Esophagus squamous epithelium (tissue), 5 donors: ENCODE measurements around the gene DYRK1A. TPM values are rescaled to one million over a fixed set of nuclear protein-coding genes. Genes with fewer than 3 reads are reported as not detected.

Experiments used
- DNase-seq: peaks from one replicate; lab custom pipeline; 2025; lab: John Stamatoyannopoulos, UW
- H3K27ac ChIP-seq, 4 donors: fragments of 200-600 bp; sonication (generic); one replicate each; pipeline ENCODE4 v1.5.1; 2016 to 2019; ENCODE audit warnings: mild to moderate bottlenecking in 1 of 4
- H3K27me3 ChIP-seq, 4 donors: fragments of 200-600 bp; sonication (generic); 1 replicate in 3 of 4; 2 replicates in 1 of 4; pipeline versions ENCODE4 v1.5.1 to v1.6.0; 2017 to 2021; ENCODE audit warnings: antibody characterized with exemption in 1 of 4
- H3K36me3 ChIP-seq, 3 donors: fragments of 200-600 bp; sonication (generic); one replicate each; pipeline ENCODE4 v1.5.1; 2016 to 2019
- H3K4me1 ChIP-seq, 3 donors: fragments of 200-600 bp; sonication (generic); one replicate each; pipeline ENCODE4 v1.5.1; 2017 to 2019
- H3K4me3 ChIP-seq, 4 donors: fragments of 200-600 bp; sonication (generic); 1 replicate in 3 of 4; 2 replicates in 1 of 4; pipeline ENCODE4 v1.5.1; 2016 to 2019; ENCODE audit warnings: mild to moderate bottlenecking in 2 of 4, moderate library complexity in 1 of 4
- H3K9me3 ChIP-seq, 3 donors: fragments of 200-600 bp; sonication (generic); one replicate each; pipeline ENCODE4 v1.5.1; 2016 to 2019
- POLR2A ChIP-seq, 4 donors: fragments of 450-650 bp; IDR thresholded peaks; one replicate each; pipeline ENCODE4 v1.6.1; 2017; ENCODE audit warnings: antibody characterized with exemption in 4 of 4, mild to moderate bottlenecking in 4 of 4, moderate library complexity in 3 of 4
- WGBS, 2 donors: methylation state at CpG; one replicate each; pipeline ENCODE4 v1.1.5; 2018; 5-methylcytosine and 5-hydroxymethylcytosine counted together
- intact Hi-C: fragments of 100-400 bp; cut with DNase I; formaldehyde crosslinking; loops from one replicate; pipeline ENCODE4 v1.15.0; 2022
- total RNA-seq, 4 donors: library from RNA; depleted of rRNA; stranded (reverse); fragments of >200 nt; gene quantifications; one replicate each; pipeline ENCODE4 v1.1.0, GENCODE V29; 2016
- TF ChIP-seq, protein P1 (sequence below), 6 experiments: fragments of 450-650 bp in 4 of 6; fragments of 200-600 bp in 2 of 6; sonication (generic) in 2 of 6; IDR thresholded peaks; one replicate each; pipeline ENCODE4 v1.5.1; 2016 to 2019; ENCODE audit warnings: antibody characterized with exemption in 6 of 6, mild to moderate bottlenecking in 4 of 6, moderate library complexity in 4 of 6
- donor health status: DM: yes; HTN: yes; CAD: no.

The DYRK1A gene
- total RNA-seq, 4 donors from 2014 or later: 37.8 to 61.0 (median 45.4) TPM

DNA sequence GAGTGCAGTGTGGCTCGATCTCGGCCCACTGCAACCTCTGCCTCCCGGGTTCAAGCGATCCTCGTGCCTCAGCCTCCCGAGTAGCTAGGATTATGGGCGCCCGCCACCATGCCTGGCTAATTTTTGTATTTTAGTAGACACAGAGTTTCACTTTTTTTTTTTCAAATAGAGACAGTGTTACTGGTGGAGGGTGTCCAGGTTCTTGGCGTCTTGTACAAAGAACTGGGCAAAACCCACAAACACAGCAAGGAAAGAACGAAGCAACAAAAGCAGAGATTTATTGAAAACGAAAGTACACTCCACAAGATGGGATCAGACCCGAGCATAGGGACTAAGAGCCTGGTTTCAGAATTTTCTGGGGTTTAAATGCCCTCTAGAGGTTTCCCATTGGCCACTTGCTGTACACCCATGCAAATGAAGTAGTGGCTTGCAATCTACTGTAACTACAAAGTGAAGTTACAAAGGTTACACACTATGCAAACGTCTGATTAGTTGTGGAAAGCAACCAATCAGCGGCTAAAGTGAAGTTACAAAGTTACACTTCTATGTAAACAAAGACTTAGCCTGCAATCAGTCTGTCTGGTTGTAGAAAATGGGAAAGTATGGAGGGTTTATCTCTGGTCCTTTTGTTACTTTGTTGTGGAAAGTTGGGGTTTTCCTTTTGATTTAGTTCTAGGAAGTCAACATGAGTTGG, 199.1 kb downstream of the DYRK1A start:
- Histone ChIP-seq H3K9me3 (no peaks in the 10 kb centered on the region), H3K4me1 (peaks cover 0 to 29% (median 8%) of the 10 kb centered on the region in 3 donors), H3K4me3 (peak overlapping the region in 1 of 4 donors; percentile 28), H3K27me3 (no peaks in the 10 kb centered on the region), H3K27ac (peak overlapping the region in 1 of 4 donors; percentile 94), H3K36me3 (no peaks in the 10 kb centered on the region)
- no peak for DNase-seq
- intact Hi-C loops: no loop called here
- TF ChIP-seq, protein P1, sequence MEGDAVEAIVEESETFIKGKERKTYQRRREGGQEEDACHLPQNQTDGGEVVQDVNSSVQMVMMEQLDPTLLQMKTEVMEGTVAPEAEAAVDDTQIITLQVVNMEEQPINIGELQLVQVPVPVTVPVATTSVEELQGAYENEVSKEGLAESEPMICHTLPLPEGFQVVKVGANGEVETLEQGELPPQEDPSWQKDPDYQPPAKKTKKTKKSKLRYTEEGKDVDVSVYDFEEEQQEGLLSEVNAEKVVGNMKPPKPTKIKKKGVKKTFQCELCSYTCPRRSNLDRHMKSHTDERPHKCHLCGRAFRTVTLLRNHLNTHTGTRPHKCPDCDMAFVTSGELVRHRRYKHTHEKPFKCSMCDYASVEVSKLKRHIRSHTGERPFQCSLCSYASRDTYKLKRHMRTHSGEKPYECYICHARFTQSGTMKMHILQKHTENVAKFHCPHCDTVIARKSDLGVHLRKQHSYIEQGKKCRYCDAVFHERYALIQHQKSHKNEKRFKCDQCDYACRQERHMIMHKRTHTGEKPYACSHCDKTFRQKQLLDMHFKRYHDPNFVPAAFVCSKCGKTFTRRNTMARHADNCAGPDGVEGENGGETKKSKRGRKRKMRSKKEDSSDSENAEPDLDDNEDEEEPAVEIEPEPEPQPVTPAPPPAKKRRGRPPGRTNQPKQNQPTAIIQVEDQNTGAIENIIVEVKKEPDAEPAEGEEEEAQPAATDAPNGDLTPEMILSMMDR (IDR thresholded peaks at IDR 0.05): no peak
- TF ChIP-seq POLR2A (IDR thresholded peaks at IDR 0.05): no peak
- WGBS, 2 donors: 79 to 87% methylated on average over 12 to 13 of the region's 14 CpGs

DNA sequence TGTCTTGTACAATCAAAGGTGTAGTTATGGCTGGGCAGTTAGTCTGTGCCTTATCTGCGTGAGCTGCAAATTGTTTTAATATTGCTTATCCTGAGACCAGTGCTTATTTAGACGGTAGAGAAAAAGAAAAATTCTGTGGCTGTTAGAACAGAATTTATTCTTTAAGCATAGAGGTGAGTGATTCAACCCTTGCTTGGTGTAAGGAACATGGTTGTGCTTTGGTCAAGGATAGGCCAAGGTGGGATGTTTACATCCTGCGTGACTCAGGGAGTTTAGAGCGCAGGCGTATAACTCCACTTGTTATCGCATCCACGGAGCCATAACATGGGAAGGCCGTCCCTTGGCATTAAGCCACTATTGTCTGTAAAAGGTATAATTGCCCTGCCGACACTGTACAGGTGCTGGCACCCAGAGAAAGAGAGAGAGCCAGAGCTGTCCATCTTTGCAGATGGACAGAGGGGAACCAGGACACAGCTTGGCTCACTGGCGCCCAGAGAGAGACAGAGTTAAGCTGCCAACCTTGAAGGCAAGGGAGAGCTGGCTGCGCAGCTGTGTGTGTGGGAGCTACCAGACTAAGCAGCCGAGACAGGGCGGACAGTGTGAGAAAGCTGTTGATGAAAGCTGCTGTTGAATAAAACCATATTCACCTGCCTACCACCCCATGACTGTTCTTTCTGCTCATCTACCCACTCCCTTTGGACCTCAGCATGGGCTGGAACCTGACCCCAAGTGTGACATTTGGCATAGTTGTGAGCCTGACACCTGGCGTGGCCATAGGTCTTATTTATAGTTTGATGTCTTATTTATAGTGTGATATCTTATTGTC, 200.4 kb downstream of the DYRK1A start:
- no peak overlapping the region for H3K4me3 ChIP-seq
- no peak for DNase-seq
- TF ChIP-seq, protein P1 (IDR thresholded peaks at IDR 0.05): no peak
- TF ChIP-seq POLR2A (IDR thresholded peaks at IDR 0.05): no peak
- H3K36me3 ChIP-seq: no peaks in the 10 kb centered on the region
- 80 to 81% methylated on average over 11 to 12 of the region's 14 CpGs for WGBS, 2 donors
- H3K27me3 ChIP-seq: no peaks in the 10 kb centered on the region
- intact Hi-C loops: no loop called here
- H3K4me1 ChIP-seq: peaks cover 0 to 29% (median 8%) of the 10 kb centered on the region in 3 donors
- H3K27ac ChIP-seq: no peak overlapping the region
- H3K9me3 ChIP-seq: no peaks in the 10 kb centered on the region

DNA sequence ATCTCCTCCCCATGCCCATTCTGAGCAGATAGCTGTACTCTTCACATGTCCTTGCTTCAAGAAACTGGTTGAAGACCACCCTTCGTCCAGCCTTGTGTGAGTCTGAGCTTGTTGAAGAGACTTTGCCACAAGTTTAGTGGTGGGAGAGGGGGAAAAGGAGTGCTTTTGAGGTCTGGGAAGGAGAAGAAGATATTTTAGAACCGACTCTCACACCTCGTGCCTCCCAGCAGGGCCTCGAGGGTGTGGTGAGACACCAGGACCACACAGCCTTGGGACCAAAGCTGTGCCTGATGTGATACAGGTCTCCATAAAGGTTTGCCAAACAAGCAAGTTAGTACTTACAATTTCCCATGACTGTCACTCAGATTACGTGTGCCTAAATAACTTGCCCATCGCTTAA, 201.8 kb downstream of the DYRK1A start:
- intact Hi-C loops: no loop called here
- WGBS, 2 donors: 77 to 81% methylated on average over 6 of the region's 6 CpGs
- DNase-seq: no peak
- Histone ChIP-seq H3K4me3 (no peak overlapping the region), H3K4me1 (peaks cover 0 to 20% (median 8%) of the 10 kb centered on the region in 3 donors), H3K36me3 (no peaks in the 10 kb centered on the region), H3K27me3 (no peaks in the 10 kb centered on the region), H3K9me3 (no peaks in the 10 kb centered on the region), H3K27ac (no peak overlapping the region)
- TF ChIP-seq, protein P1 (IDR thresholded peaks at IDR 0.05): no peak
- no peak for TF ChIP-seq POLR2A (IDR thresholded peaks at IDR 0.05)

DNA sequence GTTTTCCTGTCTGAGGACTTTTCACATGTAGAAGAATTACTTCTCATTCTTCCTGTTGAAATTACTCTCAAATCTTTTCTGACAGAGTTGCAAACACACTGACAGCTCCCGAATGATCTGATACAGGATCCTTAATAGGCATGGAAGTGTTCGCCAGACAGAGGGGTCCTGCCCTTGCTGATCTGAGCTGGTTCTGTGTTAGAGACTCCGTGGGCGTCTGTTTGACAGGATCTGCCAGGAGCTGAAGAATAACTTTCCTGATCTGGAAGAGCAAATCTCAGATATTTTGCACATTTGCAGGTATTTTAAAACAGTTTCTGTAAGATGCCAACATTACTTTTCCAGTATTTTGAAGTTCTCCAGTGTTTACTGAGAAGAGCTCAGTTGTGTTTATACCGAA, 202.3 kb downstream of the DYRK1A start:
- TF ChIP-seq, protein P1 (IDR thresholded peaks at IDR 0.05): no peak
- TF ChIP-seq POLR2A (IDR thresholded peaks at IDR 0.05): no peak
- Histone ChIP-seq H3K4me3 (no peak overlapping the region), H3K27me3 (no peaks in the 10 kb centered on the region), H3K9me3 (no peaks in the 10 kb centered on the region), H3K36me3 (no peaks in the 10 kb centered on the region), H3K4me1 (peaks cover 0 to 19% (median 8%) of the 10 kb centered on the region in 3 donors), H3K27ac (no peak overlapping the region)
- DNase-seq: no peak
- WGBS, 2 donors: 73% methylated on average over 5 of the region's 5 CpGs
- intact Hi-C loops: no loop called here

DNA sequence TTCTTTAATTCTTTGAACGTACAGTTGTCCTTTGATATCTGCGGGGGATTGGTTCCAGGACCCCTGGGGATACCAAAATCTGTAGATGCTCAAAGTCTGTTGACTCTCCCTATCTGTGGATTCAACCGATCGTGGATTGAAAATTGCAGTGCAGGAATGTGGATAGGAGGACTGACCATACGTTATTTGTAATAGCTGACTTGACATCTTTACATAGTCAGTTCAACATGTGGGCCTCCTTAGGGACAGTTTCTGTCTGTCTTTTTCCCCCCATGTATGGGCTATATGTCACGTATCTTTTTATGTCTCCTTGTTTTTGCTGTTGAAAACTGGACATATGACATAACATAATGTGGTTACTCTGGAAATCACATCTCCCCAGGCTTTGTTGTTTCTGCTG, 204.9 kb downstream of the DYRK1A start:
- H3K27ac ChIP-seq: no peak overlapping the region
- no peak for TF ChIP-seq POLR2A (IDR thresholded peaks at IDR 0.05)
- no peak overlapping the region for H3K4me3 ChIP-seq
- no peaks in the 10 kb centered on the region for H3K9me3 ChIP-seq
- no peaks in the 10 kb centered on the region for H3K4me1 ChIP-seq
- no peak for DNase-seq
- 78 to 82% methylated on average over 6 of the region's 6 CpGs for WGBS, 2 donors
- no peaks in the 10 kb centered on the region for H3K27me3 ChIP-seq
- no peaks in the 10 kb centered on the region for H3K36me3 ChIP-seq
- intact Hi-C loops: no loop called here
